Measurements from ENCODE around the gene CTDSPL2. TPM values are rescaled to one million over a fixed set of nuclear protein-coding genes. Genes with fewer than 3 reads are reported as not detected.
"Not testable (repeated sequence)": the region's sequence is repeated elsewhere in the genome, so short reads cannot be mapped to it uniquely, and the experiment has no call there.

CTDSPL2 gene
- 117 TPM for total RNA-seq

DNA sequence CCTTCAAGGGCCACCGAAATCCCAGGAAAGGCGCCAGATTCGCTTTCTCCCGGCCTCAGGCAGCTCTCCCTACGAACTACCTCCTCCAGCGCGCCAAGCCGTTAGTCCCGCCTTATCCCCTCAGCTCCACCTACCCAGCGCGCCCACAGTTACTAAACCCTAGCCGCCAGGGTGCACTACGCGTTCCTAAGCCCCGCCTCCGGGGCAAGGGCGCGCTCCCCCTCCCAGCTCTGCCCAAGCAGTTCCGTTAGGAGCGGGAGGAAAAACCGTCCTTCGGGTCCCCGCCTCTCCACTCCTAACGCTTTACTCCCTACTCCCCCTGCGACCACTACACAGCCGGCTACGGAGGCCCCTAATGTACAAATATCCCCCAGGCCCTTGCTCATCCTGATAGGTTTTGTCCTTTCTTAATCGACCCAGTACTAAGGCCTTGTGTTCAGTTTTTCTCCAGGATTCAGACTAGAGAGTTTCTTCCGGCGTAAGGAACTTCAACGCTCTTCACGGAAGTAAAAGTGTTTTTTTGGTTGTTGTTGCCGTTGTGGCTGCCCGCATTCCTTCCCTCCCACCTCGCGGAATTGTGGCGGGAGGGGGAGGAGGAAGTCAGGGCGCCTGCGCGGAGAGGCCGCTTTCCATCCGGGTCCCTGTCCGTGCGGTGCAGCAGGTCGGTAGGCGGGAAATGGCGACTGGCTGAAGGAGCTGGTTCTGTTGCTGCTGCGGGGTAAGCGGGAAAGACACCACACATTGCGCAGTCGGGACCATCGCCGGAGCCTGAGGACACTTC is at the start of gene CTDSPL2:
TSS of gene CTDSPL2 (plus strand) at position 655 of the 781 bp plus-strand sequence. CDS start 31,386 bp downstream, outside the sequence.
- DNase-seq (ENCODE audit: low spot score in 2 of 2) (peak; percentile 79 to 89), FAIRE-seq (no peak)

DNA sequence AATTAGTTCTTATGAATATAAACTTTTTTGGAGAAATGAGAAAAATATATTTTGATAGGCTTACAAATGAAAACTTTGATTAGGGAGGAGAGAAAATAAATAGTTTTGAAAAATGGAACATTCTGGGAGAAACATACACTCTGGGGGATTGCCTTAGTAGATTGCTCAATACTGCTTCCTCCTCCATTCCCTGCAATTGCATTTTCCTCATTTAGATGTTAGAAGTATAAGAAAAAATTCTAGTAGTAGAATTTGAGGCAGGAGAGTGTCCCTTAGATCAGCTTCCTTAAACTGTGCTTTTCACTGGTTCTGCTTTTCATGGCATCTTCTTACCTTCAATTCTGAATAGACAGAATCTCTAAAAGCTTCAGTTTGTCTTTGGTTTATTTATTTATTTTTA is 46.2 kb upstream of the CTDSPL2 start:
- DNase-seq (ENCODE audit: low spot score in 2 of 2) (no peak), FAIRE-seq (no peak)

DNA sequence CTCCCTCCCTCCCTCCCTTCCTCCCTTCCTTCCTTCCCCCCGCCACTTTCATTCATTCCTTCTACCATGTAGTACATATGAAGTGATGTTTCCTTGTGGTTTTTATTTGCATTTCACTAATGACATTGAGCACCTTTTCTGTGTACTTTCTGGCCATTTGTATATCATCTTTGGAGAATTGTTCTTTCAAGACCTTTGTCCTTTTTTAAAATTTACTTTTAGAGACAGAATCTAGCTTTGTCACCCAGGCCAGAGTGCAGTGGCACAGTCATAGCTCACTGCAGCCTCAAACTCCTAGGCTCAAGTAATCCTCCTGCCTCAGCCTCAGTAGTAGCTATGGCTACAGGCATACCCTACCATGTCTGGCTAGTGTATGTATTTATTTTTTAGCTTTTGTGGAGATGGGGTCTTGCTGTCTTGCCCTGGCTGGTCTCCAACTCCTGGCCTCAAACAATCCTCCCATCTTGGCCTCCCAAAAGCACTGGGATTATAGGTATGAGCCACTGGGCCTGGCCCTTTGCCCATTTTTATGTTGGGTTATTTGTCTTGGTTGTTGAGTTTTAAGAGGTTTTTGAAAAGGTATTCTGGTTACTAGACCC is 42.0 kb upstream of the CTDSPL2 start:
- DNase-seq (ENCODE audit: low spot score in 2 of 2) (no peak), FAIRE-seq (no peak)

DNA sequence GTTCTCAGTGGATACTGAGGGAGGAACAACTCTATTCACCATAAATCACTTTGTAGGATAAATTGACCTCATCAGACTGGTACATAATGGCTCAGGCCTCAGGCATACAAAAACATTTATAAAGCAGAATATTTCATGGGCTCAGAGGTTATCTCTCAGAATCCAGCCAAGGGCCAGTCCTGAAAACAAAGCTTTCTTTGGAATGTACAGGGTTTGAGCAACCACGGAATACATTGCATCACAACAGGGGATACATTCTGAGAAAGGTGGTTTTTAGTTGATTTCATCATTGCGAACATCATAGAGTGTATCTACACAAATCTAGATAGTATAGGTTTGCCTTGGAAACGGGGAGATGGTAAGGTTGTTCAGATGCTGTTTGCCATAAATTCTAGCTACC is 33.4 kb upstream of the CTDSPL2 start:
- FAIRE-seq = no peak
- DNase-seq (ENCODE audit: low spot score in 2 of 2) = no peak

DNA sequence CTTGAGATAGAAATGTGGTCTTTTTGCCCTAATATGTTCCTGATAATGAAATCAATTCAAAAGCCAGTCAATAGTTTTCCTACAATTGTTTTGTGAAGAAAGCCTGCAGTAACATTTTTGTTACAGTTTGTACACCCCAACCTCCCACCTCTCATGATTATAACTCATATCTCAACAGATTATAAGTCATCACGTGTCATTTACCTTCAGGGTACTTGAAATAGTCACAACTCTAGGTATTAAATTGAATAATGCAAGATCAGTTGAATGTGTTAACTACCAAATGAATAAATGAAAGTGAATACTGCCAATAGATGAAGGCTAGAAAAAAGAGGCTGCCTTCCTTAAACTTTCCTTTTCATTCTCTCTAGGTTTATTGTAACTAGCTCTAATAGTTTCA is 32.9 kb upstream of the CTDSPL2 start:
- DNase-seq (ENCODE audit: low spot score in 2 of 2) (no peak), FAIRE-seq (no peak)

DNA sequence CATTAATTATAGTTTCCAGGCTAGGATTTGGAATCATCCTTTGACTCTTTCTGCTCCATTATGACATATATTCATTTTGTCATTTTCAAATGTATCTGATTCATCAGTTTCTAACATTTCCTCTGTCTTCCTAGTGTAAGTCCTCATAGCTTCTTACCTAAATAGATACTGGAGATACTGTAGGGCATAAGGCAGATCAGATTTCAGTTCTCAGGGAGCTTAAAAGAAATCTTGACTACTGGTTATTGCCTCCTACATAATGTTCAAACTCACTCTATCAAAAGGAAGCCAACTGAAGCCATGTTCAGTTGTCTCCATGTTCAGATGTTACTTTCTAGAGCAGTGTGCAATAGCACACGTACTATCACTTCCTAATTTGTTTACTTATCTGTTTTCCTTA is 29.6 kb upstream of the CTDSPL2 start:
- DNase-seq (ENCODE audit: low spot score in 2 of 2) (no peak), FAIRE-seq (no peak)

DNA sequence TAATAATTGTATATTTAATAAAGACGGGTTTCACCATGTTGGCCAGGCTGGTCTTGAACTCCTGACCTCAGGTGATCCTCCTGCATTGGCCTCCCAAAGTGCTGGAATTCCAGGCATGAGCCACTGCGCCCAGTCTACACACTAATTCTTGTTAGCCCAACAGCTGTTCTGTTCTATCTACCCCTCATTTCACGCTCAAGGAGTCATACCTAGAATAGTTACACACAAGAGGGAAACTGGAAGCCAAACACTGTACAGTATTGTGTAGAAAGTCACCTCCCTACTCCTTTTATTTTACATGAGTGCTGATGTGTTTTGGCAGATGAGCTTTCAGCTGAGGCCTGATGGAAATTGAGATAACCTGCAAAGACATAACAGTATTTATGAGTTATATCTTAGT is 13.4 kb upstream of the CTDSPL2 start:
- FAIRE-seq = no peak
- DNase-seq (ENCODE audit: low spot score in 2 of 2) = no peak

DNA sequence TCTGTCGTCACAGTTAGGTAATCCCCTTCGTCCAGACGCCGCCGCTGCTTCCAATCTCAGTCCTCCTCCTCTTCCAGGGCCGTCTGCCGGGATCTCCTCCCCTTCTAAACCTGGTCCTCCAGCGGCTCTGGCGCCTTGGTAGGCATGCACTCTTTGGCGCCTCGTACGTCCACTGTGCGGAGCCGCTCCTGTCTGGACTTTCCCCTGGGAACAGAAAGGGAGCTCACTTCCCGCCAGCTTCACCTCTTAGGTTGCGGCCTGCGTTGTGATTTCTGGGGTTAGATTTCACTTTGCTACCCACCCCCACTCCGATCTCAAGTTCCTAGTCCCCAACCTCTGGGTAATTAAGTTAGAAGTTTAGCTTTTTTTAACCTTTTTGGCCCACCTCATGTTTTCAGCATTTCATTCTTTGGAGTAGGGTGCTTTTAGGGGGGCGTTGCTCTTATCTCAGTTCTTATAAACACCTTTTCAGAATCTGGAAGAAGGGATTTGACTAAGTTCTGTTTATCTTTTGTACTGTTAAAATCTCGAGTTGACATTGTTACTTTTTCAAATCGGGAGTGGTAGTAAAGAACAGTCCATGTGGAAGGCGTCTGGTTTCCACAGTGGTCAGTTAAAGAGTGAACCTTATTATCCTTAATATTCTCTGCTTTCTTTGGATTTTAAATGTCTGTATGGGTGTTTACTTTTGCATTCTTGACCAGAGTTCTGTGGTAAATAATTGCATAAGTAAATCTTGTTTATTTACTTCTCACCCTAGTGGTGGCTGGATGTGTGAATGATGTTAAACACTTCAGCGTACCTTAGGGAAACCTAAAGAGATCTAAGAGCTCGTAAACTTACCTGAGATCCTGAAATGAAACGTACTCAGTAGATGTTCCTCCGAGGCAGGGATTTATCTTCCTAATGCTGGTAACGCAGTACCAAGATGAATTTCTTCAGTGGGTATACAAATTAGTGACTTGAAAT is 611 bp downstream of the CTDSPL2 start:
- FAIRE-seq (no peak), DNase-seq (ENCODE audit: low spot score in 2 of 2) (no peak)

DNA sequence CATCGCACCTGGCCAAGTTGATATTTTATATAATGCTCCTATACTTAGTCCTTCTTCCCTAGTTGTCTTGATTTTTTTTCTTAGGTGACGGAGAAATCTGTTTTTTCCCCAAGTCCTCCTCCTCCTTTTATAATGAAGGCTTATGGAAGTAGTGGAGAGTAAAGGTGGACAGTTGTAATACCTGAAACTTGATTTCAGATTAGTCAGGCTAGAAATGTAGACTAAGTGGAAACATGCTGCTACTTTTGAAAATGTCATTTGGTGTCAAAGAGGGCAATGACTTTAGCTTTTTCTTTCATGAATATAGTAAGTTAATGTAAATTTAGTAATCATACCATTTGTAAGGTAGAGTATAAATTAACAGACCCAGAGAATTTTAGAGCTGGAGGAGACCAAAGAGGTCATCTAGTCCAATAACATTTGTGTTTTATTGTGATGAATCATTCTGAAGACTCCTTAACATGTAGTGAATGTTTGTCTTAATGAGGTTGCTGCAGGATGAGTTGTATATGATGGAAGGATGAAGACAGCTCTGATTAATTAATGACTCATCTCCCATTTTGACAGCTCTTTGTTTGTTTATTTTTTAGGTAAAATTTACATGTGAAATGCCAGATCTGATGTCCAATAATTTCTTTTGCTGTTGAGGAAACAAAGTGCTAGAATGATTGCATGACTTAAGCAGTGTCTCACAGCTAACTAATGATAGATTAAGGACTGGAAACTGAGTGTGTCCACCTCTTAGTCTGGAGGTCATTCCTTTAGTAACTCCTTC is 8.7 kb downstream of the CTDSPL2 start:
- FAIRE-seq (no peak), DNase-seq (ENCODE audit: low spot score in 2 of 2) (no peak)

DNA sequence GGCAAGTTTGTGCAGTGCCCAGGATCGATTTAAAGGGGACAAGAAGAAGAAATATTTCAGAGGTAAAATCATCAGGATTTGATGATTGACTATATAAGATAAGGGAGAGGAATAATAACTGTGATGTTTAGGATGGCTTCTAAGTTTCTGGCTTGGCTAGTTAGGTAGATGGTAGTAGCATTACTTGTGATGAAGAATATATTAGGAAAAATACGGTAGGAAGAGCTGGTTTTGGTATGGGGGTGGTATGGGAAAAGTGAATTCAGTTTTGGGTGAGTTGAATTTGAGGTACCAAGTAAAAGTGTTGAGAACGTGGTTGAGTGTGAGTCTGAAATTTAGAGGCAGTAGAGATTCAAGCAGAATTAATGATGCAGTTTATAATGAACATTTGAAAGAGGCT is 11.0 kb downstream of the CTDSPL2 start:
- DNase-seq (ENCODE audit: low spot score in 2 of 2) (no peak), FAIRE-seq (no peak)

DNA sequence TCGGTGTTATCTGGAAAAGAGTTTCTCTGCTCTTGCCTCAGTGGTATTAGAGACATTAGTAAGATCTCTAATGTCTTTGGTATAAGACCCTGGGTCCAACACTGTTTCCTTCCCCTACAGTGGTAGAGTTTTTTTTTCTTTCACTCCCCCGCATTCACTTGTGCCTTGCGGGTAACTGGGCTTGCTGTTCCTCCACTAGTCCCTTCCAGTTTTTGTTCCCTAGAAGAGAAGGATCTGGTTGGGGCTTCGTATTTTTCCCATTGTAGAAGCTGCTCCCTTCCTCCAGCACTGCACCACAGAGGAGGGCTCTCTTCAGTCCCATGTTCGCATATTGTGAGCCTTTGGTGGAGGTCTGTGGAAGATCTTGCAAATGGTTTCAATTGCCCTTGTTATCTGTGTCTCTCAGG is 13.7 kb downstream of the CTDSPL2 start:
- no peak for DNase-seq (ENCODE audit: low spot score in 2 of 2)
- no peak for FAIRE-seq

DNA sequence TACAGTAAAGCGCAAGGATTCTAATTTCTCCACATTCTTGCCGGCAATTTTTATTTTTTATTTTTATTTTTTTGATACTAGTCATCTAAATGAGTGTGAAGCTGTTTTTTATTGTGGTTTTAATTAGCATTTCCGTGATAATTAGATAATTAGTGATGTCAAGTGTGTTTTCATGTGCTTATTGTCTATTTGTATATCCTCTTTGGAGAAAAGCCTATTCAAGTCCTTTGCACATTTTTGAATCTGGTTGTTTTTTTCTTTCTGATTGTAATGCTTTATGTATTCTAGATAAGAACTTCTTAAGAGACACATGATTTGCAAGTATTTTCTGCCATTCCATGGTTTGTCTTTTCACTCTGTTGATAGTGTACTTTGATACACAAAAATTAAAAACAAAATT is 16.1 kb downstream of the CTDSPL2 start:
- no peak for DNase-seq (ENCODE audit: low spot score in 2 of 2)
- FAIRE-seq = no peak

DNA sequence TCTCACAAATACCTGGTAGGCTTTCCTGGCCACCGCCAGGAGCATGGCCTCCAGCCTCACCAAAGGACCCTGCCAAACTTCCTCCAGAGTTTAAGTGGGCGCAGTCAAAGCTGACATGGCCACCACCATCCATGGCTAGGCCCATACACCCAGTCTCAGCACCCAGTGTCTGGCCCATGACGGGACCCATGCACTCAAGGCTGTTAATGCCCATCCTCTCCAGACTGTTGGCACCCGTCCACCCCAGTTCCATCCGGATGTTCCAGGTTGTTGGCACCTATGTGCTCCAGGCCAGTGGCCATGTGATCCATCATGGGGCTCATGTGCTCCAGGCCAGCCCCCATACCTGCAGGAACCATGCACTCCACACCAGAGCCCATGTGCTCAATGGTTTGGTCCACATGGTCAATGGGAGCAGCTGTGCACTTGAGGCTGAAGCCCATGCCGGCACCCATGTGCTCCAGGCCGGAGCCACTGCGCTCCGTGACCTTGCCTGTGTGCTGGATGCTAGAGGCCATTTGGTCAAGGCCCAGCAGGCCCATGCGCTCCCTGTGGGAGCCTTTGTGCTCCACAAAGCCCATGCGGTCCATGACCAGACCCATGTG is 20.4 kb downstream of the CTDSPL2 start:
- FAIRE-seq = no peak
- DNase-seq (ENCODE audit: low spot score in 2 of 2) = no peak

DNA sequence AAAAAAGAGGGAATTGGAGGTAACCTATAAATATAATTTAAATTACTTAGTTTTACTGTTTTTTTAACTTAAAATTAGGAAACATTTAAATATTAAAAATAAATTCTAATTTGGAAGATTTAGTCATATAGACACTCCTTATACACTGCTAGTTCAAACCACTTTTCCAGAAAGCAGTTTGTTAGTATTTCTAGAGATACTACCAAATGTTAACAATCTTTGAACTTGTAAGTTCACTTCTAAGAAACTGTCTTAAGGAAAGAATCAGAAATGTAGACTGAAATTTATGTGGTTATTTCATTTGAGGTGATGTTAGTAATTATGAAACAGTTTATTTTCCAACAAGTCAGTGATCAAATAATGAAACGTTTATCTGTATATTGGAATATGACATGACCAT is 22.7 kb downstream of the CTDSPL2 start:
- FAIRE-seq (no peak), DNase-seq (ENCODE audit: low spot score in 2 of 2) (no peak)

DNA sequence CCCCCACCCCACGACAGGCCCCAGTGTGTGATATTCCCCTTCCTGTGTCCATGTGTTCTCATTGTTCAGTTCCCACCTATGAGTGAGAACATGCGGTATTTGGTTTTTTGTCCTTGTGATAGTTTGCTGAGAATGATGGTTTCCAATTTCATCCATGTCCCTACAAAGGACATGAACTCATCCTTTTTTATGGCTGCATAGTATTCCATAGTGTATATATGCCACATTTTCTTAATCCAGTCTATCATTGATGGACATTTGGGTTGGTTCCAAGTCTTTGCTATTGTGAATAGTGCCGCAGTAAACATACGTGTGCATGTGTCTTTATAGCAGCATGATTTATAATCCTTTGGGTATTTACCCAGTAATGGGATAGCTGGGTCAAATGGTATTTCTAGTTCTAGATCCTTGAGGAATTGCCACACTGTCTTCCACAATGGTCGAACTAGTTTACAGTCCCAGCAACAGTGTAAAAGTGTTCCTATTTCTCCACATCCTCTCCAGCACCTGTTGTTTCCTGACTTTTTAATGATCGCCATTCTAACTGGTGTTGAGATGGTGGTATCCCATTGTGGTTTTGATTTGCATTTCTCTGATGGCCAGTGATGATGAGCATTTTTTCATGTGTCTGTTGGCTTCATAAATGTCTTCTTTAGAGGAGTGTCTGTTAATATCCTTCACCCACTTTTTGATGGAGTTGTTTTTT is 26.3 kb downstream of the CTDSPL2 start:
- FAIRE-seq; DNase-seq (ENCODE audit: low spot score in 2 of 2): not testable (repeated sequence)

DNA sequence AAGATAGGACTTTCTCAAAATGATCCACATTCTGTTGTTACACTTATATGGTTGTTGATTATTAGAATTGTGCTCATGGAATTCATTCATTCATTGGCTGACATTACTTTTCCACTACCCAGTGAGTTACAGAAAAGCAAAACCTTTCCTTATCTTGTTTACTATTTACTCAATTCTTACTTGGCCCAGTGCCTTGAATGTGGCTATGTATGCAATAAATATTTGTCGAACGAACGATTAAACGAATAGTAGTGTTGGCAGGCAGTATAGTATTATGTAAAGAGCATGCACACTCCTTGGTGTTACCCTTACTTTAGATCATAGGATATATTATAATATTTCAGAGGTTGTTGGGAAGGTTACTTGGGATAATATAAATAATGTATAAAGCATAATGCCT is 31.0 kb downstream of the CTDSPL2 start:
- FAIRE-seq (no peak), DNase-seq (ENCODE audit: low spot score in 2 of 2) (no peak)

DNA sequence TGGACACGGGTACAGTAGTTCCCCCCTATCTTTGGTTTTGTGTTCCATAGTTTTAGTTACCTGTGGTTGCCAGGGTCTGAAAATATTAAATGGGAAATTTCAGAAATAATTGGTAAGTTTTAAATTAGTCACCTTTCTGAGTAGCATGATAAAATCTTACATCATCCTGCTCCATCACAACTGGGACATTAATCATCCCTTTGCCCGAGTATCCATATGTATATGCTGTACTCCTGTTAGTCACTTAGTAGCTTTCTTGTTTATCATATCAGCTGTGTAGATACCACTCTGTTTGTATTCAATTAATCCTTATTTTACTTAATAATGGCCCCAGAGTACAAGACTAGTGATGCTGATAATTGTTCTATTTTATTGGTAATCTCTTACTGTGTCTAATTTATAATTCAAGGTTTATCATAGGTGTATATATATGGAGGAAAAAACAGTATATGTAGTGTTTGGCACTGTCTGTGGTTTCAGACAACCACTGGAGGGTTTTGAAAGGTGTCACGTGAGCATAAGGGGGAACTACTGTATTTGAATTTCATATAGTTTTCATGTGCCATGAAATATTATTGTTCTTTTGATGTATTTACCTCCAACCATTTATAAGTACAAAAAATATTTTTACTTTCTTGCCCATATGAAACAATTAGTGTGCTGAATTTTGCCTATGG is 41.4 kb downstream of the CTDSPL2 start:
- DNase-seq (ENCODE audit: low spot score in 2 of 2) (no peak), FAIRE-seq (no peak)

DNA sequence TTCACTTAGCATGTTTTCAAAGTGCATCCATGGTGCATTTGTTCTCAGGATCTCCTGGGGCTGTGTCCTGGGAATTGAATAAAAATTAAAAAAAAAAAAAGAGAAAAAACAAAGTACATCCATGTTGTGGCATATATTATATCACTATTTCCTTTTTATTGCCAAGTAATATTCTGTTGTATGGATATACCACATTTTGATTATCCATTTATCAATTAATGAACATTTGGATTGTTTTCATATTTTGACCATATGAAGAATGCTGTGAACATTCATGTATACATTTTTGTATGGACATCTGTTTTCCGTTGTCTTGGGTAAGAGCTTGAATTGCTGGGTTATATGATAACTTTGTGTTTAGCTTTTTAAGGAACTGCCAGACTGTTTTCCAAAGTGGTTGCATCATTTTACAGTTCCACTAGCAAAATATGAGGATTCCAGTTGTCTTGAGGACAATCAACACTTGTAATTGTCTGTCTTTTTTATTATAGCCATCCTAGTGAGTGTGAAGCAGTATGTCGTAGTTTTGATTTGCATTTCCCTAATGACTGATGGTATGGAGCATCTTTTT is 44.5 kb downstream of the CTDSPL2 start:
- no peak for DNase-seq (ENCODE audit: low spot score in 2 of 2)
- FAIRE-seq = no peak

Measured in frontal cortex (tissue), 4 donors.